Neural crest cell (in vitro differentiated cells): ENCODE measurements around the gene EFCAB8. TPM values are rescaled to one million over a fixed set of nuclear protein-coding genes. Genes with fewer than 3 reads are reported as not detected.

Experiments
- DNase-seq: peaks from one replicate; pipeline ENCODE4 v3.0.0; 2021; ENCODE audit warnings: low read depth, mixed read lengths, low spot score
- H3K27ac Mint-ChIP-seq: one replicate; pipeline ENCODE4 v1.8.0; 2021; ENCODE audit warnings: mild to moderate bottlenecking, mixed read lengths; ENCODE audit not compliant: unreplicated experiment
- H3K27me3 Mint-ChIP-seq: 2 replicates; pipeline ENCODE4 v1.8.0; 2021; ENCODE audit warnings: low read depth, mild to moderate bottlenecking, mixed read lengths
- H3K36me3 Mint-ChIP-seq: 2 replicates; pipeline ENCODE4 v1.8.0; 2021; ENCODE audit warnings: low read depth, mild to moderate bottlenecking, mixed read lengths
- H3K4me1 Mint-ChIP-seq: 2 replicates; pipeline ENCODE4 v1.8.0; 2021; ENCODE audit warnings: mixed read lengths
- H3K4me3 Mint-ChIP-seq: one replicate; pipeline ENCODE4 v1.8.0; 2021; ENCODE audit warnings: mild to moderate bottlenecking, mixed read lengths
- H3K9me3 Mint-ChIP-seq: 2 replicates; pipeline ENCODE4 v1.8.0; 2021; ENCODE audit warnings: mixed read lengths
- CTCF ChIP-seq: fragments of 200-600 bp; sonication (generic); conservative IDR thresholded peaks from 2 replicates; pipeline ENCODE4 v1.5.0; 2021; ENCODE audit warnings: antibody characterized with exemption, mild to moderate bottlenecking
- total RNA-seq: library from RNA; stranded (reverse); gene quantifications from 2 replicates; pipeline ENCODE4 v1.2.1, GENCODE V29; 2021

The EFCAB8 gene
- total RNA-seq, 1 donor from 2014 or later = 0.26 TPM

- H3K27ac Mint-ChIP-seq = peak overlapping the region; percentile 81
- no peak for TF ChIP-seq CTCF
- H3K4me3 Mint-ChIP-seq = no peak overlapping the region
- H3K4me1 Mint-ChIP-seq = peaks cover 63% of the 10 kb centered on the region
- H3K27me3 Mint-ChIP-seq = no peaks in the 10 kb centered on the region
- DNase-seq = peak; percentile 54
- H3K9me3 Mint-ChIP-seq = no peaks in the 10 kb centered on the region
- no peaks in the 10 kb centered on the region for H3K36me3 Mint-ChIP-seq
These were observed 121.6 kb downstream of the EFCAB8 start for GRCh38 chr20:32980131-32980941.

- no peak overlapping the region for H3K4me3 Mint-ChIP-seq
- H3K27me3 Mint-ChIP-seq = no peaks in the 10 kb centered on the region
- no peak for DNase-seq
- no peaks in the 10 kb centered on the region for H3K36me3 Mint-ChIP-seq
- no peak for TF ChIP-seq CTCF
- H3K27ac Mint-ChIP-seq = peak overlapping the region; percentile 81
- H3K9me3 Mint-ChIP-seq = no peaks in the 10 kb centered on the region
- H3K4me1 Mint-ChIP-seq = peaks cover 63% of the 10 kb centered on the region
These were observed 122.3 kb downstream of the EFCAB8 start for GRCh38 chr20:32980990-32981389.

- DNase-seq = no peak
- no peaks in the 10 kb centered on the region for H3K36me3 Mint-ChIP-seq
- peaks cover 50% of the 10 kb centered on the region for H3K4me1 Mint-ChIP-seq
- no peaks in the 10 kb centered on the region for H3K27me3 Mint-ChIP-seq
- H3K27ac Mint-ChIP-seq = no peak overlapping the region
- no peak for TF ChIP-seq CTCF
- no peak overlapping the region for H3K4me3 Mint-ChIP-seq
- H3K9me3 Mint-ChIP-seq = no peaks in the 10 kb centered on the region
These were observed 124.1 kb downstream of the EFCAB8 start for GRCh38 chr20:32982617-32983458.

GRCh38 chr20:32983459-32984112 lies 124.9 kb downstream of the EFCAB8 start:
- Mint-ChIP-seq H3K27me3 (no peaks in the 10 kb centered on the region), H3K27ac (no peak overlapping the region), H3K4me1 (peaks cover 51% of the 10 kb centered on the region), H3K36me3 (no peaks in the 10 kb centered on the region), H3K4me3 (no peak overlapping the region), H3K9me3 (no peaks in the 10 kb centered on the region)
- no peak for TF ChIP-seq CTCF
- DNase-seq = no peak

GRCh38 chr20:32984196-32984595 lies 125.5 kb downstream of the EFCAB8 start:
- H3K27ac Mint-ChIP-seq = no peak overlapping the region
- H3K4me1 Mint-ChIP-seq = peaks cover 50% of the 10 kb centered on the region
- no peak for TF ChIP-seq CTCF
- no peak for DNase-seq
- H3K27me3 Mint-ChIP-seq = no peaks in the 10 kb centered on the region
- no peak overlapping the region for H3K4me3 Mint-ChIP-seq
- no peaks in the 10 kb centered on the region for H3K9me3 Mint-ChIP-seq
- H3K36me3 Mint-ChIP-seq = no peaks in the 10 kb centered on the region
